Spinal cord (tissue), 10 donors: Measurements from ENCODE around the gene CUX1. TPM values are rescaled to one million over a fixed set of nuclear protein-coding genes. Genes with fewer than 3 reads are reported as not detected.

Experiments
- DNase-seq, 6 donors: peaks; one replicate each; pipeline versions ENCODE4 v3.0.0 to v3.0.0-alpha.2; 2013 to 2015; ENCODE audit warnings: low spot score in 6 of 6, low read depth in 4 of 6
- H3K27ac ChIP-seq: one replicate; pipeline ENCODE4 v1.5.1; 2013; ENCODE audit warnings: low read depth, low read length, control low read depth
- H3K27me3 ChIP-seq: one replicate; pipeline ENCODE4 v1.6.1; 2013; ENCODE audit warnings: low read length; ENCODE audit not compliant: control insufficient read depth, insufficient read depth
- H3K36me3 ChIP-seq: one replicate; pipeline ENCODE4 v1.6.1; 2013; ENCODE audit warnings: low read length; ENCODE audit not compliant: control insufficient read depth, insufficient read depth
- H3K4me1 ChIP-seq: one replicate; pipeline ENCODE4 v1.6.1; 2013; ENCODE audit warnings: low read length; ENCODE audit not compliant: control insufficient read depth, insufficient read depth
- H3K4me3 ChIP-seq: one replicate; pipeline ENCODE4 v1.5.1; 2013; ENCODE audit warnings: low read depth, low read length, control low read depth
- H3K9me3 ChIP-seq: one replicate; pipeline ENCODE4 v1.6.1; 2013; ENCODE audit warnings: low read length; ENCODE audit not compliant: control insufficient read depth, insufficient read depth
- WGBS: methylation state at CpG from one replicate; pipeline ENCODE4 v1.1.5; 2013; ENCODE audit warnings: missing lambda C conversion rate; ENCODE audit not compliant: insufficient coverage; 5-methylcytosine and 5-hydroxymethylcytosine counted together
- polyA plus RNA-seq, 2 donors: library from polyadenylated mRNA; unstranded; fragments of 120-200 nt; gene quantifications; one replicate each; pipeline ENCODE4 v1.2.1, GENCODE V29; 2013; ENCODE audit not compliant: insufficient read length in 2 of 2
- total RNA-seq, 2 donors: library from RNA; depleted of rRNA in 1 of 2; stranded (reverse); fragments of 120-200 nt in 1 of 2; fragments of >200 nt in 1 of 2; gene quantifications; one replicate each; pipeline versions ENCODE4 v1.2.3 to v1.2.4, GENCODE V29; 2013 to 2014
- donor health status: healthy.

CUX1 gene
- total and polyA plus RNA-seq, 4 donors, result 45.1 to 111 (median 76.1) TPM

DNA sequence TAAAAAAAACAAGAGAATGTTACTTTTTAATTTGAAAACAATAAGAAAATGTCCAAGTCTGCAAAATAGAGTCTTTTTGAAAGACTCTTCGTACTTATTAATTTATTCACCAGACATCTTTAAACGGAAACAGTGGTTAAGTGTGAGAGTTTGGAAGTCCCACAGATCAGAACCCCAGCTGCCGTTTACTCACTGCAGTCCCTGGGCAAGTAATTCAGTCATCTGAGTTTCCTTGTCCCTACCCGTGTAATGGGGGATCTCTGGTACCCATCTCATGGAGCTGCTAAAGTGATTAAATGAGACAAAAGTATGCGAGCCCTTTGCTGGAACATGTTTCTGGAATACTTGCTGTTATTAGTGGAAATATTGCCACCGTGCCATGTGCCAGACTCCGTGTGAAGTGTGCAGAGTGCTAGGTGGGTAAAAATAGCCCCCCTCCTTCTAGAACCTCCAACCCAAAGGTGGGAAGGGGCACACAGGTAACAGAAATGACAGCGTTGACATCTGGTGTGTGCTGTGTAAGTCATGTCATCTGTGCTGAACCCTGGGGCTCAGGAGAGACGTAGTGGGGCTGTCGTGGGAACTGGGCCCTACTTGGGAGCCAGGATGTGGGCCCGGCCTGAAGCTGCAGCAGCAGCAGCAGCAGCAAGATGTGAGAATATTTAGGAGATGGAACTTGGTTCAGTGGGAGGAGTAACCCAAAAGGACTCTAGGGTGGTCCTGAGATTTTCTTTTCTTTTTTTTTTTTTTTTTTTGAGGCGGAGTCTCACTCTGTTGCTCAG lies 140.5 kb downstream of the CUX1 start:
- H3K4me3 ChIP-seq, result no peak overlapping the region
- no peak for DNase-seq
- WGBS, result 80% methylated on average over 3 of the region's 12 CpGs
- H3K36me3 ChIP-seq, result peaks cover under 1% of the 10 kb centered on the region
- H3K9me3 ChIP-seq, result no peaks in the 10 kb centered on the region
- H3K27me3 ChIP-seq, result no peaks in the 10 kb centered on the region
- H3K4me1 ChIP-seq, result no peaks in the 10 kb centered on the region
- H3K27ac ChIP-seq, result no peak overlapping the region

GRCh38 chr7:101959342-101959741 lies 141.9 kb downstream of the CUX1 start:
- WGBS, result 76% methylated on average over 3 of the region's 9 CpGs
- DNase-seq, result no peak

GRCh38 chr7:101959829-101960228 lies 142.4 kb downstream of the CUX1 start:
- Histone ChIP-seq H3K27ac (no peak overlapping the region), H3K4me3 (no peak overlapping the region), H3K27me3 (no peaks in the 10 kb centered on the region), H3K4me1 (no peaks in the 10 kb centered on the region), H3K36me3 (no peaks in the 10 kb centered on the region), H3K9me3 (no peaks in the 10 kb centered on the region)
- DNase-seq, result no peak
- WGBS, result 96% methylated on average over 16 of the region's 17 CpGs

More at GRCh38 chr7:101959342-101959741, 141.9 kb downstream of the CUX1 start:
- Histone ChIP-seq H3K27ac (no peak overlapping the region), H3K36me3 (no peaks in the 10 kb centered on the region), H3K4me1 (no peaks in the 10 kb centered on the region), H3K9me3 (no peaks in the 10 kb centered on the region), H3K4me3 (no peak overlapping the region), H3K27me3 (no peaks in the 10 kb centered on the region)

GRCh38 chr7:101960323-101960722 lies 142.9 kb downstream of the CUX1 start:
- Histone ChIP-seq H3K4me3 (no peak overlapping the region), H3K27me3 (no peaks in the 10 kb centered on the region), H3K36me3 (no peaks in the 10 kb centered on the region), H3K27ac (no peak overlapping the region), H3K4me1 (no peaks in the 10 kb centered on the region), H3K9me3 (no peaks in the 10 kb centered on the region)
- DNase-seq, result no peak
- 100% methylated on average over 2 of the region's 4 CpGs for WGBS

DNA sequence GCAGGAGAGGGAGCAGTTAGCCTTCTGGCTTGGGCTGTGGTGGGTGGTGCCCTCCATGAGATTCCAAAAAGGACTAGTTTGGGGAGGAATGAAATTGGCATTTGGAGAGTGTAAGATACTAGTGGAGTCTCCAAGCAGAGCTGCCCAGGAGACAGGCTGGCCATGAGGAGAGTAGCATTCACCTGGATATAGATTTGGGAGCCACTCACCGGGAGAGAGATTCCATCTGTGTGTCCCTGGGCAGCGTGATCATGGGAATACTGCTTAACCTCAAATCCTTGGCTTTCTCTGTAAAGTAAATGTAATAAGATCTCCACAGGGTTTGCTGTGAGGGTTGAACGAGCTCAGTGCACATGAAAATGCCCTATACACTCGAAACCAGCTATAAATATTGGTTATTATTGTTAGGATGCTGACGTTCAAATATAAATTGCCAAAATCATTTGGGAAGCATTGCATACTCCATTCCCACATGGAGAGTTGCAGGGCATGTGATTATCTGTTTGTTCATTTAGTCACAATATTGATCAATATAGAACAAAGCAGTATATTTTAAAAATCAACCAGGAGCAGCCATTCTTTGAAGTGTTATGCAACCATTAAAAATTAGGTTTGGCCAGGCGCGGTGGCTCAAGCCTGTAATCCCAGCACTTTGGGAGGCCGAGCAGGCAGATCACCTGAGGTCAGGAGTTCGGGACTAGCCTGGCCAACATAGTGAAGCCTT lies 143.7 kb downstream of the CUX1 start:
- no peak overlapping the region for H3K4me3 ChIP-seq
- WGBS, result 57% methylated on average over 3 of the region's 9 CpGs
- H3K9me3 ChIP-seq, result no peaks in the 10 kb centered on the region
- no peaks in the 10 kb centered on the region for H3K36me3 ChIP-seq
- no peak overlapping the region for H3K27ac ChIP-seq
- no peaks in the 10 kb centered on the region for H3K27me3 ChIP-seq
- no peak for DNase-seq
- no peaks in the 10 kb centered on the region for H3K4me1 ChIP-seq

- peaks cover 5% of the 10 kb centered on the region for H3K4me1 ChIP-seq
- no peak overlapping the region for H3K27ac ChIP-seq
These were observed 144.4 kb downstream of the CUX1 start for GRCh38 chr7:101961811-101962210.

GRCh38 chr7:101963693-101964092 lies 146.3 kb downstream of the CUX1 start:
- Histone ChIP-seq H3K36me3 (no peaks in the 10 kb centered on the region), H3K27ac (no peak overlapping the region), H3K4me3 (no peak overlapping the region), H3K4me1 (peaks cover 8% of the 10 kb centered on the region), H3K9me3 (no peaks in the 10 kb centered on the region), H3K27me3 (no peaks in the 10 kb centered on the region)
- DNase-seq, result no peak
- 96% methylated on average over 7 of the region's 9 CpGs for WGBS

More at GRCh38 chr7:101961811-101962210, 144.4 kb downstream of the CUX1 start:
- no peaks in the 10 kb centered on the region for H3K27me3 ChIP-seq
- no peaks in the 10 kb centered on the region for H3K36me3 ChIP-seq
- WGBS, result no CpG with 5 or more reads among the region's 2 CpGs
- DNase-seq, result no peak
- H3K9me3 ChIP-seq, result no peaks in the 10 kb centered on the region
- no peak overlapping the region for H3K4me3 ChIP-seq

GRCh38 chr7:101964680-101965452 lies 147.4 kb downstream of the CUX1 start:
- Histone ChIP-seq H3K4me3 (no peak overlapping the region), H3K27me3 (no peaks in the 10 kb centered on the region), H3K9me3 (no peaks in the 10 kb centered on the region), H3K36me3 (no peaks in the 10 kb centered on the region), H3K27ac (no peak overlapping the region), H3K4me1 (peaks cover 8% of the 10 kb centered on the region)
- DNase-seq, result no peak
- 81% methylated on average over 10 of the region's 18 CpGs for WGBS

DNA sequence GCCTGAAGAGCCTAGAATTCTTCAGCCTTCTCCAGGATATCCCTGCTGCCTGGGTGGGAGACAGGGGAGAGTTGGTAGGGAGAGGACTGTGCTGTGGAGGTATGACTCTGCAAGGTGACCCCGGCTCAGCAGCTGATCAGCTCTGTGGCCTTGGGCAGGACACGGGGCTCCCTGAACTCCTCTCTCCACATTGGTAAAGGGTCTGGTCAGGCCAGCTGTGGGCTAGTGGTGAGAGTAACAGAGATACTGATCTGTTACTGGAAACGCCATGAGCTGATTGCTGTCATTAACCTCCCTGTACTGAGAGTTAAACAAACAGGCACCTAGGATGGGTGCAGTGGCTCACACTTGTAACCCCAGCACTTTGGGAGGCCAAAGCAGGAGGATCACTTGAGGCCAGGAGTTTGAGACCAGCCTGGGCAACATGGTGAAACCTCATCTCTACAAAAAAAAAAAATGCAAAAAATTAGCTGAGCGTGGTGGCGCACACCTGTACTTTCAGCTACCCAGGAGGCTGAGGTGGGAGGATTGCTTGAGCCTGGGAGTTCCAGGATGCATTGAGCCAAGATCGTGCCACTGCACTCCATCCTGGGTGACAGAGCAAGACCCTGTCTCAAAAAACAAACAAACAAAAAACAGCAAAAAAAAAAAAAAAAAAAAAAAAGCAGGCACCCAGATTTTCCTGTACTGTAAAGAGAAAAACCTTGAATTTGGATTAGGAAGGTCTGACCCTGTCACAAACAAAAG lies 151.5 kb downstream of the CUX1 start:
- Histone ChIP-seq H3K4me1 (peaks cover 12% of the 10 kb centered on the region), H3K36me3 (peaks cover 8% of the 10 kb centered on the region), H3K9me3 (no peaks in the 10 kb centered on the region), H3K27me3 (no peaks in the 10 kb centered on the region), H3K27ac (no peak overlapping the region), H3K4me3 (no peak overlapping the region)
- 80% methylated on average over 1 of the region's 6 CpGs for WGBS
- DNase-seq, result no peak
